Ectodermal cell (in vitro differentiated cells): Measurements from ENCODE around the gene NRIP2.

Experiments
- H3K27ac ChIP-seq: 2 replicates; pipeline ENCODE4 v1.7.0; 2013; ENCODE audit warnings: mild to moderate bottlenecking, low read depth, low read length; ENCODE audit not compliant: insufficient read depth, poor library complexity, severe bottlenecking
- H3K27me3 ChIP-seq: 2 replicates; pipeline ENCODE4 v1.7.0; 2013; ENCODE audit warnings: mild to moderate bottlenecking, low read length; ENCODE audit not compliant: insufficient read depth, control insufficient read depth, poor library complexity, severe bottlenecking
- H3K36me3 ChIP-seq: one replicate; pipeline ENCODE4 v1.7.0; 2013; ENCODE audit warnings: low read length; ENCODE audit not compliant: control insufficient read depth, insufficient read depth
- H3K4me1 ChIP-seq: one replicate; pipeline ENCODE4 v1.7.0; 2013; ENCODE audit warnings: low read length; ENCODE audit not compliant: control insufficient read depth, insufficient read depth
- H3K4me3 ChIP-seq: 2 replicates; pipeline ENCODE4 v1.7.0; 2013; ENCODE audit warnings: low read depth, low read length, control low read depth; ENCODE audit not compliant: insufficient read depth
- H3K9me3 ChIP-seq: 2 replicates; pipeline ENCODE4 v1.7.0; 2013; ENCODE audit warnings: mild to moderate bottlenecking, low read length, moderate library complexity; ENCODE audit not compliant: control insufficient read depth
- WGBS, 2 experiments: methylation state at CpG; one replicate each; pipeline ENCODE4 v1.1.7; 2013; ENCODE audit warnings: missing lambda C conversion rate in 2 of 2; 5-methylcytosine and 5-hydroxymethylcytosine counted together

Gene NRIP2

GRCh38 chr12:2851931-2852330 is 17.1 kb upstream of the NRIP2 start:
- 94 to 96% methylated on average over 3 of the region's 3 CpGs for WGBS, 2 experiments
- H3K4me3 ChIP-seq: no peak overlapping the region

GRCh38 chr12:2845280-2845679 is 10.4 kb upstream of the NRIP2 start:
- Histone ChIP-seq H3K27ac (no peak overlapping the region), H3K4me3 (no peak overlapping the region), H3K4me1 (peaks cover 30% of the 10 kb centered on the region), H3K36me3 (no peaks in the 10 kb centered on the region), H3K9me3 (no peaks in the 10 kb centered on the region), H3K27me3 (no peaks in the 10 kb centered on the region)
- 44 to 48% methylated on average over 6 of the region's 6 CpGs for WGBS, 2 experiments

More at GRCh38 chr12:2851931-2852330, 17.1 kb upstream of the NRIP2 start:
- Histone ChIP-seq H3K36me3 (no peaks in the 10 kb centered on the region), H3K9me3 (no peaks in the 10 kb centered on the region), H3K27ac (no peak overlapping the region), H3K4me1 (peaks cover 16% of the 10 kb centered on the region), H3K27me3 (no peaks in the 10 kb centered on the region)

GRCh38 chr12:2844786-2845185 is 10.0 kb upstream of the NRIP2 start:
- no peak overlapping the region for H3K4me3 ChIP-seq
- 92% methylated on average over 9 of the region's 9 CpGs for WGBS, 2 experiments
- peaks cover 30% of the 10 kb centered on the region for H3K4me1 ChIP-seq
- H3K36me3 ChIP-seq: no peaks in the 10 kb centered on the region
- H3K9me3 ChIP-seq: no peaks in the 10 kb centered on the region
- no peaks in the 10 kb centered on the region for H3K27me3 ChIP-seq
- no peak overlapping the region for H3K27ac ChIP-seq

GRCh38 chr12:2842948-2843347 is 8.1 kb upstream of the NRIP2 start:
- 91 to 94% methylated on average over 5 of the region's 5 CpGs for WGBS, 2 experiments
- no peak overlapping the region for H3K27ac ChIP-seq
- no peaks in the 10 kb centered on the region for H3K9me3 ChIP-seq

GRCh38 chr12:2841056-2841650 is 6.3 kb upstream of the NRIP2 start:
- WGBS, 2 experiments: 80 to 87% methylated on average over 9 of the region's 9 CpGs
- Histone ChIP-seq H3K27ac (no peak overlapping the region), H3K4me3 (no peak overlapping the region), H3K9me3 (no peaks in the 10 kb centered on the region), H3K4me1 (peaks cover 13% of the 10 kb centered on the region), H3K36me3 (no peaks in the 10 kb centered on the region), H3K27me3 (no peaks in the 10 kb centered on the region)

More at GRCh38 chr12:2842948-2843347, 8.1 kb upstream of the NRIP2 start:
- peaks cover 18% of the 10 kb centered on the region for H3K4me1 ChIP-seq
- no peaks in the 10 kb centered on the region for H3K27me3 ChIP-seq
- no peak overlapping the region for H3K4me3 ChIP-seq
- no peaks in the 10 kb centered on the region for H3K36me3 ChIP-seq

- no peak overlapping the region for H3K27ac ChIP-seq
- peaks cover 22% of the 10 kb centered on the region for H3K4me1 ChIP-seq
- H3K4me3 ChIP-seq: no peak overlapping the region
- WGBS, 2 experiments: 85% methylated on average over 8 of the region's 8 CpGs
- no peaks in the 10 kb centered on the region for H3K27me3 ChIP-seq
- no peaks in the 10 kb centered on the region for H3K9me3 ChIP-seq
- H3K36me3 ChIP-seq: peaks cover under 1% of the 10 kb centered on the region
Observed at GRCh38 chr12:2836574-2836973, 1.7 kb upstream of the NRIP2 start.

- WGBS, 2 experiments: 86 to 89% methylated on average over 4 of the region's 4 CpGs
- no peak overlapping the region for H3K4me3 ChIP-seq
Observed at GRCh38 chr12:2835691-2836403, 1.0 kb upstream of the NRIP2 start.

GRCh38 chr12:2833810-2834209 is 1.0 kb downstream of the NRIP2 start:
- Histone ChIP-seq H3K27me3 (no peaks in the 10 kb centered on the region), H3K4me1 (peaks cover 22% of the 10 kb centered on the region), H3K4me3 (no peak overlapping the region), H3K27ac (no peak overlapping the region), H3K9me3 (no peaks in the 10 kb centered on the region), H3K36me3 (peaks cover 6% of the 10 kb centered on the region)
- 87 to 90% methylated on average over 9 of the region's 9 CpGs for WGBS, 2 experiments

More at GRCh38 chr12:2835691-2836403, 1.0 kb upstream of the NRIP2 start:
- peaks cover 6% of the 10 kb centered on the region for H3K36me3 ChIP-seq
- no peak overlapping the region for H3K27ac ChIP-seq
- no peaks in the 10 kb centered on the region for H3K9me3 ChIP-seq
- H3K27me3 ChIP-seq: no peaks in the 10 kb centered on the region
- peaks cover 22% of the 10 kb centered on the region for H3K4me1 ChIP-seq

- Histone ChIP-seq H3K36me3 (peaks cover 6% of the 10 kb centered on the region), H3K4me3 (no peak overlapping the region), H3K9me3 (no peaks in the 10 kb centered on the region), H3K27ac (no peak overlapping the region), H3K4me1 (peaks cover 22% of the 10 kb centered on the region), H3K27me3 (no peaks in the 10 kb centered on the region)
- 74 to 82% methylated on average over 5 of the region's 5 CpGs for WGBS, 2 experiments
Observed at GRCh38 chr12:2833327-2833726, 1.5 kb downstream of the NRIP2 start.

GRCh38 chr12:2832550-2833127 is 2.2 kb downstream of the NRIP2 start:
- peaks cover 11% of the 10 kb centered on the region for H3K36me3 ChIP-seq
- WGBS, 2 experiments: 85 to 91% methylated on average over 6 of the region's 6 CpGs
- peaks cover 22% of the 10 kb centered on the region for H3K4me1 ChIP-seq
- H3K27ac ChIP-seq: no peak overlapping the region
- no peaks in the 10 kb centered on the region for H3K9me3 ChIP-seq
- H3K27me3 ChIP-seq: no peaks in the 10 kb centered on the region
- no peak overlapping the region for H3K4me3 ChIP-seq
